Measurements from ENCODE around the gene PRCC.

Gene PRCC

DNA sequence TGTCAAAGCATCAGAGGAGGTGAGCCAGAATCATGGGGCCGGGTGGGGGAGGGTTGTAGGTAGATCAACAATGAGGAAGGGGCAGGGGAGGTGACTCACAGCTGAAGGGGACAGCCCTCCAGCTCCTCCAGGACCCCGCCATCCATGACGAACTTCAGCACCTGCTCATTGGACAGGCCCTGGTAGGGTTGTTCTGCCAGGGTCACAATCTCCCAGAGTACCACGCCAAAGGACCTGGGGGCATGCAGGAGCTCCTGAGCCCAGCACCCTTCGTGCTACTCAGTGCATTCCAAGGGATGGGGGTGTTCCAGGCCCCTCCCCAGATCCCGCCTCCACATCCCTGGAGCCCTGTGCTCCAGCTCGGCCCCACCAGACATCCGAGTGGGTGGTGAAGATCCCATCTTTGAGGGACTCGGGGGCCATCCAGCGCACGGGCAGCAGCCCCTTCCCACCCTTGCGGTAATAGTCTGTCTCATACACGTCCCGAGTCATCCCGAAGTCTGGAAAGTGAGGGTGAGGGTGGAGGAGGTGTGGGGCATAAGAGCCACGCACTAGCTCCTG, 74.0 kb downstream of the PRCC start:
- DNase-seq (ENCODE audit: low read depth in 2 of 2) = no peak

DNA sequence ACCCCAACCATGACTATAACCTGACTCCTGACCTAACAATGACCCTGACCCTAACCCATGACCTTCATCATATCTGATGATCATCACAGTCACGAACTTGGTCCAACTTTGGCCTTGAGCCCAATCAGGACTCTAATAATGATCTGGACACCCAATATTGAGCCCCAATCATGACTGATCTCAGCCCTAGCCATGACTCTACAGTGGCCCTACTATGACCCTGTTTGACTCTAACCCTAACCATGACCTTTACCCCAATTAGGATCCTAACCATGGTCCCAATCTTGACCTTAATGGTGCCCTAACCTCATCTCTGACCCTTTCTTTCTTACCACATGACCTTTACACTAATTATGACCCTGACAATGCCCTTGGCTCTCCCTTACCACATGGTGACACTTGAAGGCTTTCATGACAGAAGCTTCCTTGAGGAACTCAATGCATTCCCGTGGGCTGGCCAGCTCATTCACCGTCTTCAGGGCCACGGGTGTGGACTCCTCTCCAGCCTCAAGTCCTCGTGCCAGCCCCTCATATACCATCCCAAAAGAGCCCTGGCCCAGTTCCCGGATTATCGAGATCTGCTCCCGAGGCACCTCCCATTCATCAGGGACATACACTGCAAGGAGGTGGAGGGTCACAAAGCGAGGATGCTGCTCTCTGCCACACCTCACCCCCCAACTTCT, 75.4 kb downstream of the PRCC start:
- no peak for DNase-seq (ENCODE audit: low read depth in 2 of 2)

DNA sequence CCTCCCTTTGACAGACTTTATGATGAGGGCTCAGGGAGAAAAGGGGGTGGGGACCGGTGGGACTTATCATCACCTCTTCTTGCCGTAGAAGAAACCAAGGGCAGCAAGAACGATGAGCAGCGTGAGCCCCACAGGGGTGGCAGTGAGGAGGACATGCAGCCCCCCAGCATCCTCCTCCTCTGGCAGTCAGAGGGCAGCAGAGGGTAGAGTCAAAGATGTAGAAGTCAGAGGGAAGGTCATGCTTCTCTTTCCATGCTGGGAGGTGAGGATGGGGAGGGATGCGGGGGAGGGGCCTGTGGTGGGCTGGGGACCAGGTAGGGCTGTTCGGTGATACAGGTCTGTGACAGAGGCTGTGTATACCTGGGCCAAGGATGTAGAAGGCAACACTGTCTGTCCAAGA, 76.8 kb downstream of the PRCC start:
- DNase-seq (ENCODE audit: low read depth in 2 of 2) = no peak

DNA sequence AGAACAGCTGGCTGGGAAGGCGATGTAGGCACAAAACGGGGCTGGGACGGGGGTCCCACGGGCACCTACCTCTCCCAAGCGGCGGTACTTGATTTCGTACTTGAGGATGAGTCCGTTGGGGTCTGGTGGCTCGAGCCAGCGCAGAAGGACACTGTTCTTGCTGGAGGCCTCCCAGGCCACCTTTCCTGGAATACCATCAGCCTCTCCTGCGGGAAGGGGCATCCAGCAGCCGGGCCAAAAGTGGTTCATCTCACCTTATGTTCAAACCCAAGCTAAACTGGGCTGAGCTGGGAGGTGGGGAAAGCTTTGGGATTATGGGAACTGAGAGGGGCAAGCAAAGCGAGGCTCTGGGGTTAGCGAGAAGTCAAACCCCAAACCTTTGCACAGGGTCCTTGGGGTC, 77.3 kb downstream of the PRCC start:
- DNase-seq (ENCODE audit: low read depth in 2 of 2) = no peak

DNA sequence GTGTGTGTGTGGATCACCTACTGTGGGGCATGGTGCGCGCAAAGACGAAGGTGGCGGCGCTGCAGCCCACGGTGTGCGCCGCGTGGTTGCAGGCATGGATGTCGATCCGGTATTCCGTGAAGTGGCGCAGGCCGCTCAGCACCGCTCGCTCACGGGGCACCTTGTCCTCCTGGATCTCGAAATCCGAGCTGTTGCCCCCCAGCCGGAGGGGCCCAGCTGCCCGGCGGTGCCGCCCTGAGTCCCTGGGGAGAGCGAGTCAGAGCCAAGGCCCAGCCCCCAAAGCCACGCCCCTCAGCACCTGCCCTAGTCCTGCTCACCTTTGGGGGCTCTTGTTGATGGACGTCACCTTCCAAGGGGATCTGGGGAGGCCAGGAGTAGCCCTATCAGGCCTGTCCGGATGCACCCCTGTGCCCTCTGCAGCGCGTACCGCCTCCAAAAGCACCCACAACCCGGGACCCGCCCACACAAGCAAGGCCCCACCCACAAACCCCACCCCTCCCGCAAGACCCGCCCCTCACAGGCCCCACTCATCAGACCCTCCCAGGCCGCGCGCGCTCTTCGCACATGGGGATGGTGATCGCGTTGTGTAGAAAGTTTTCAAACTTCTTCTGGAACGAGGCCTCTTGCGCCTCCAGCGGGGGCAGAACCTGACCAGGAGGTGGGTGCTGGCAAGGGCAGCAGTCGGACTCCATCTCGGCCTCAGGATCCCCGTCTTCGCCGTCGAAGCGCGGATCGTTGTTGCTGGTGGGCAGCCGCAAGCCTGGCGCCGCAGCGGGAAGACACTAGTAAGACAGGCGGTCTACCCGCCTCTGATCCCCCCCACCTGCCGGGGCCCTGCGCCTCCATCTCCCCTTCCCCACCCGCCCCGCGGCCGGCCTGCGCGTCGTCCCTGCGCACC, 78.0 kb downstream of the PRCC start:
- no peak for DNase-seq (ENCODE audit: low read depth in 2 of 2)

DNA sequence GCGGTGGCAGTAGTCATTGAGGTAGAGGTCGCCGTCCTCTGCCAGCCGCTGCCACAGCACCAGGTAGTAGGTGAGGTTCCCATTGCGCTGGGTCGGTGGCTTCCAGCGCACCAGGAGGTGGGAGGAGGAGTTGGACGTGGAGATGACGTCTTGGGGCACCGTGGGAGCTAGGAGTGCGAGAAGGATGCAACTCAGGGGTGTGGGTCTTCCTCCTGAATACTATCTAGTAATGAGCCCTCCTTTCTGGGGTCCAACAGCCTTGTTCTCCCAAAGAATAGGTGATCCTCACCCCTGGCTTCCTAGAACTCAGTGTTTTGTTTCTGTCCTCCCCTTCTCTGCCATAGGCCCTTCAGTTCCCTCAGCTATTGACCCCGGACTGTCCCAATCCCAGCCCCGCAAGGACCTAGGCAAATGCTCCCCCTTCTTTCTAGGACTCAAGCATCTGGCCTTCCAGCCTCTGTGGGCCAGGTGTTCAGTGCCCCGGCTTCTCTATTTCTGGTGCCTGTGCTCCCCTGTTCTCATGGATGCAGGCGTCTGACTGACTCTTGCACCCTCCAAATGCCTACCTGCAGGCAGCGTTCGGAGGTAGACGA, 78.7 kb downstream of the PRCC start:
- DNase-seq (ENCODE audit: low read depth in 2 of 2) = no peak

DNA sequence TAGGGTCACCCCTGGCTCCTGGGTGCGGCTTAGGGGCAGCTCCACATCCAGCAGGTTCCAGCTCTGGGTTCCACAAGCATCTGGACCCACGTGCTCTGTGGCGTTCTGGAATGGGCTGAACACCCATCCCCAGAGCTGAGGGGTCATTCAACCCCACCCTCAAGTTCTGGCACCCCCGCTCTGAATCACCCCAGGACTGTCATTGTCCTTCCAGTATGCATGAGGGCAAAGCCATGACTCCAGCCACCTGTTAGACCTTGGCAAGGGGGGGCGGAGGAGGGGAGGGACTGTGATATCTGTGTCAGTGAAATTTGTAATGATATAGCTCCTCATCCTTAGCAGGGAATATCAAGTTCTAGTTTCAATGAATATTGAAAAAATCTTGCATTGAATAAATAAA, 79.3 kb downstream of the PRCC start:
- DNase-seq (ENCODE audit: low read depth in 2 of 2) = no peak

DNA sequence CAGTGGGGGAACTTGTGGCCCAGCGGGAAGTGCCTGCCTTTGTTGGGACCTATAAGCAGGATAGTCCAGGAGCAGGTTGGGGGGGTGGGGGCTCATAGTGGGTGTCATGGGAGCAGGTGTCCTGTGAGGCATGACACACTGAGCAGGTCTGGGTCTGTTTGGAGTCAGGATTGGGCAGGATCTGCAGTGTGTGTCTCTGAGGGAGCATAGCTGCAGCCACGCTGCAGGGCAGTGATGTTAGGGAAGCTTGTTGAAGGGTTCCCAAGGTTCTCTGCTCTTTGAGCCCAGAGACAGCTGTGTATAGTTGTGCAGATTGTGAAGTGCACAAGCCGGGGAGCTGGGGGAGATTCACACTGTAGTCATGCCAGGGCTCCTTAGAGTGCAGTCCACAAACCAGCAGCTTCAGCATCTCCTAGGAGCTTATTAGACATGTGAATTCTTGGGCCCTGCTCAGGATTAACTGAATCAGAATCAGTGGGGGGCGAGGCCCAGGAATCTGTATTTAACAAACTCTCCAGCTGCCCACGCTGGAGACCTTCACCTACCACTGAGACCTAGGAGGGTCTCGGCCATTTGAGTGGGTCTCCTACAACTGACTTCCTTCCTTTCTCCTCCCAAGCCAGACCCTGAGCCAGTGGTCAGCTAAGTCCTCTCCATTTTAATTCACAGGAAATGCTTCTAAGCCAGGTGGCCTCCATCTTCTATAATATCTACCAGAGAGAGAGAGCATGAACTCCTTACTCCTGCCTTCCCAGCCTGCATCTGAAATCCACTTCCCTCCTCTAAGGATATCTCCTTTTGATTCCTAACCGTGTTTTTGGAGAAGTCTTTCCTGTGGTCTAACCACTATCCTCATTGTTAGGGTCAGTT, 80.5 kb downstream of the PRCC start:
- no peak for DNase-seq (ENCODE audit: low read depth in 2 of 2)

DNA sequence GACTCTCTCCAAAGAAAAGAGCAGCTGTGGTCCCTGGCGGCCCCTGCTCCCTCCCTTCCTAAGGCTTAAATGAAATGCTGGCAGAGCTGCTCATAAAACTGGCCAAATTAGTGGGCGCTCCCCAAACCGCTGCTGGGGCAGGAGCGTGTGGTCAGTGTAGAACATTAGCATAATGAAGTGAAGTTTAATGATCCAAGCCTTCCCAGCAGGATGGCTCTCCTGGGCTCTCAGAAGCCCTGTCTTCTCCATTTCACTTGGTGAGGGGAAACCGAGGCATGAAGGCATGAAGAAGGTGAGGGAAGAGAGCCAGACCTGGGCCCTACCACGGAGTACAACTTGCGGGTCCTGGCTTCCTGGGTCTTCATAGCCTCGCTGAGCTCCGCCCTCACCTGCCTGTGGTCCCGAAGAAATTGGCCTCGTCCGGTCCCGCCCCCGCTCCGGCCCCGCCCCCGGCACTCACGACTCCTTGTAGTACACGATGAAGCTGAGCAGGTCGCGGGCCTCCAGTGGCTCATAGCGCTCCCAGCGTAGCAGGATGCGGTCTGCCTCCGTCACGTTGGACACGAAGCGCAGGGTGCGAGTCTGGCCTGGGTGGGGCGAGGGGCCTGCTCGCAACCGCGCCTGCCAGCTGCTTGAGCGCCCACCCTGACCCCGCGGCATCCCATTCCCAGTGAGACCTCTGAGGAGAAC, 81.3 kb downstream of the PRCC start:
- DNase-seq (ENCODE audit: low read depth in 2 of 2) = peak in 1 of 2 donors; percentile 63

DNA sequence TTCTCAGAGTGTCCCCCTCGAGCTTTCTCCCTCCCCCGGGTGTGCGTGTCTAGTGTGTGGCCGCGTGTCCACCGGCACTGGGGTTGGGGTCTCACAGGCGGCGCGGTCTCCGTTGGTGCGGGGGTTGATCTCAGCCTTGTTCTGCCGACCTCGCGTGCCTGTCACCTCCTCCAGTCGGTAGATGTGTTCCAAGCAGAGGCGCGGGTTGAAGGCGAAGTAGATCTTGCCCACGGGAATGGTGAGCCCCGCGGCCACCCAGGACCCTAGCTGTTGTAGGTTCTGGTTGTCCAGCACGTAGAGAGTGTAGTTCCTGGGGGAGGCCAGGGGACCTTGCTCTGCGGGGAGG, 81.8 kb downstream of the PRCC start:
- no peak for DNase-seq (ENCODE audit: low read depth in 2 of 2)

All from activated CD4-positive, alpha-beta T cell treated with anti-CD3 and anti-CD28 coated beads for 24 hours (primary cell).